ENCODE measurements around the gene PAK6.

The PAK6 gene
- total RNA-seq, result 0.56 reads per million

GRCh38 chr15:40238532-40239403 is at the start of gene PAK6:
PAK6 (plus strand) TSS chr15:40239063; CDS start chr15:40264786, 25,723 bp downstream.
- no peak for DNase-seq

GRCh38 chr15:40190591-40190990 is 48.3 kb upstream of the PAK6 start:
- no peak for DNase-seq

GRCh38 chr15:40192942-40193341 is 45.9 kb upstream of the PAK6 start:
- no peak for DNase-seq

GRCh38 chr15:40197434-40197833 is 41.4 kb upstream of the PAK6 start:
- DNase-seq, result no peak

GRCh38 chr15:40198355-40199085 is 40.3 kb upstream of the PAK6 start:
- no peak for DNase-seq

GRCh38 chr15:40204100-40204499 is 34.8 kb upstream of the PAK6 start:
- no peak for DNase-seq

- peak; percentile 37 for DNase-seq
These were observed 21.6 kb upstream of the PAK6 start for GRCh38 chr15:40217166-40217824.

GRCh38 chr15:40219801-40220200 is 19.1 kb upstream of the PAK6 start:
- no peak for DNase-seq

- no peak for DNase-seq
These were observed 16.7 kb upstream of the PAK6 start for GRCh38 chr15:40222131-40222530.

- DNase-seq, result no peak
These were observed 12.1 kb upstream of the PAK6 start for GRCh38 chr15:40226736-40227135.

GRCh38 chr15:40229316-40229715 is 9.5 kb upstream of the PAK6 start:
- no peak for DNase-seq

- DNase-seq, result no peak
These were observed 8.9 kb upstream of the PAK6 start for GRCh38 chr15:40229956-40230355.

GRCh38 chr15:40232625-40233070 is 6.2 kb upstream of the PAK6 start:
- no peak for DNase-seq

- DNase-seq, result no peak
These were observed 4.9 kb upstream of the PAK6 start for GRCh38 chr15:40233727-40234577.

- no peak for DNase-seq
These were observed 4.1 kb upstream of the PAK6 start for GRCh38 chr15:40234783-40235182.

GRCh38 chr15:40235201-40235885 is 3.5 kb upstream of the PAK6 start:
- DNase-seq, result no peak

- DNase-seq, result no peak
These were observed 485 bp downstream of the PAK6 start for GRCh38 chr15:40239404-40239692.

- DNase-seq, result no peak
These were observed 1.1 kb downstream of the PAK6 start for GRCh38 chr15:40239693-40240618.

- DNase-seq, result no peak
These were observed 1.9 kb downstream of the PAK6 start for GRCh38 chr15:40240619-40241221.
